Loucy (cell line): ENCODE results near the gene CDC14A.

ENCODE experiments used
- EZH2phosphoT487 ChIP-seq: fragments of 200-600 bp; IDR thresholded peaks from 2 replicates; pipeline ENCODE4 v1.6.1; 2018; ENCODE audit warnings: antibody characterized with exemption, mild to moderate bottlenecking, moderate library complexity, borderline replicate concordance
- TF ChIP-seq, protein P1 (sequence below): fragments of 200-600 bp; sonication (generic); conservative IDR thresholded peaks from 2 replicates; pipeline ENCODE4 v1.5.1; 2014; ENCODE audit warnings: mild to moderate bottlenecking, antibody characterized with exemption, low read length

DNA sequence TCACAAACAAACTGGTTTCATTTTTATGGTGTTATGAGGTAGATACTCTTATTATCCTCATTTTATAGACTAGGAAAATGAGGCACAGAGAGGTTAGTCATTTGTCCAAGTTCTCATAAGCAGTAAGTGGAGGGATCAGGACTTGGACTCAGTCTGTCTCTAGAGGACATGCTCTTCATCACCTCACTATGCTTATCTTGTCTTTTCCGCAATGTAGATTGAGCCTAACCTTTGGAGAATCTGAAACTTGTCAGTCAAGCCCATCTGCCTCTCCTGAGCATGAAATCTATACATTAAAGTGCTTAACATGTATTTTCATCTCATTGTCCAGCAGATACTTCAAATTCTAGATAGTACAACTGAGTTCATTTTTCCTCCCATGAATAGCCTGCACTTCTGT lies 11.8 kb upstream of the CDC14A start:
- no peak for TF ChIP-seq EZH2phosphoT487
- TF ChIP-seq, protein P1, sequence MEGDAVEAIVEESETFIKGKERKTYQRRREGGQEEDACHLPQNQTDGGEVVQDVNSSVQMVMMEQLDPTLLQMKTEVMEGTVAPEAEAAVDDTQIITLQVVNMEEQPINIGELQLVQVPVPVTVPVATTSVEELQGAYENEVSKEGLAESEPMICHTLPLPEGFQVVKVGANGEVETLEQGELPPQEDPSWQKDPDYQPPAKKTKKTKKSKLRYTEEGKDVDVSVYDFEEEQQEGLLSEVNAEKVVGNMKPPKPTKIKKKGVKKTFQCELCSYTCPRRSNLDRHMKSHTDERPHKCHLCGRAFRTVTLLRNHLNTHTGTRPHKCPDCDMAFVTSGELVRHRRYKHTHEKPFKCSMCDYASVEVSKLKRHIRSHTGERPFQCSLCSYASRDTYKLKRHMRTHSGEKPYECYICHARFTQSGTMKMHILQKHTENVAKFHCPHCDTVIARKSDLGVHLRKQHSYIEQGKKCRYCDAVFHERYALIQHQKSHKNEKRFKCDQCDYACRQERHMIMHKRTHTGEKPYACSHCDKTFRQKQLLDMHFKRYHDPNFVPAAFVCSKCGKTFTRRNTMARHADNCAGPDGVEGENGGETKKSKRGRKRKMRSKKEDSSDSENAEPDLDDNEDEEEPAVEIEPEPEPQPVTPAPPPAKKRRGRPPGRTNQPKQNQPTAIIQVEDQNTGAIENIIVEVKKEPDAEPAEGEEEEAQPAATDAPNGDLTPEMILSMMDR, result no peak
